ENCODE measurements around the gene PDGFD.

- TF ChIP-seq JAZF1 (CRISPR knock-in tag; IDR thresholded peaks at IDR 0.05) (no peak), ATF3 (CRISPR knock-in tag; conservative IDR thresholded peaks at IDR 0.05) (no peak), USF2 (CRISPR knock-in tag; IDR thresholded peaks at IDR 0.05) (no peak), CTCF (IDR thresholded peaks at IDR 0.05) (no peak), MXD4 (CRISPR knock-in tag; IDR thresholded peaks at IDR 0.05; ENCODE audit: borderline replicate concordance) (no peak), ZBTB43 (CRISPR knock-in tag; IDR thresholded peaks at IDR 0.05) (no peak), ELF4 (CRISPR knock-in tag; IDR thresholded peaks at IDR 0.05; ENCODE audit: low read depth) (no peak), ATF6 (CRISPR knock-in tag; IDR thresholded peaks at IDR 0.05) (no peak), ZNF138 (CRISPR knock-in tag; conservative IDR thresholded peaks at IDR 0.05) (no peak), RORB (CRISPR knock-in tag; IDR thresholded peaks at IDR 0.05) (no peak), JUN (CRISPR knock-in tag; IDR thresholded peaks at IDR 0.05) (no peak), ETV6 (CRISPR knock-in tag; IDR thresholded peaks at IDR 0.05) (no peak), FOXK1 (CRISPR knock-in tag; IDR thresholded peaks at IDR 0.05) (no peak), ZNF671 (CRISPR knock-in tag; IDR thresholded peaks at IDR 0.05) (no peak)
Measured at GRCh38 chr11:104130161-104130560, 33.8 kb downstream of the PDGFD start.

Measured in WTC11 (cell line).